Fibroblast of skin of back (primary cell): ENCODE results near the gene CIT.

Source experiments
- DNase-seq: peaks from one replicate; pipeline ENCODE4 v3.0.0-alpha.2; 2013

The CIT gene

DNA sequence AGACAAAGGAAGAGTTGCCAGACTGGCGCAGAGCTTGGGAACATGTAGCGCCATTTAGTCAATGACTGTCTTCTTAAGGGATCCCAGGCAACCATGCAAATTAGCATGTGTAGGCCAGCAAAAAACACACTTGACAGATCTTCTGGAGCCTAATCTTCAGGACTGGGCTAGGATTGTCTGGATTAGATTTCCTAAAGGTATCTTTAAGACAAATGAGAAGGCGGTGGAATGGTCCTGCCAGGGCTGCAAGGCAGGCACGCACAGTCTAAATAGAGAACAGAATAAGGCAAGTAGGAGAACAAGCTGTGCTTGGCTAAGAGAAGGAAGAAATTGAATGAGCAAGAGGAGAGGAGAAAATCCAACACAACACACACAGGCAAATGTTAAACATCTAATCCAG is 80.0 kb downstream of the CIT start:
- DNase-seq, result no peak

DNA sequence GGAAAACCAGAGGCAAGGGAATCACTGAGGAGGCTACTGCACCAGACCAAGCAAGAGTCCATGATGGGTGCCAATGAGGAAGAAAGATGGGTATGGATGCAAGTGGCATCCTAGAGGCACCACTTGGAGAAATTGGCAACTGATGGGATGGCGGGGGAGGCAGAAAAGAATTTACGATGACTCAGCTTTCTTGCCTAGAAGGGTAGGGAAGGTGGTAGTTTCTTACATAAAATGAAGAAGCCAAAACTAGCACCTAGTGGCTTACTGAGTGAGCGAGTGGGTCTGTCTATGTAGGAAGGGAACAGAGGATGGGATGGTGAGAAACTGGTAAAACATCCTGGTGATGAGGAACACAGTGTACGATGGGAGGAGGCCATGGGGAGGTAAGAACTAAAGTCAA is 80.8 kb downstream of the CIT start:
- no peak for DNase-seq

DNA sequence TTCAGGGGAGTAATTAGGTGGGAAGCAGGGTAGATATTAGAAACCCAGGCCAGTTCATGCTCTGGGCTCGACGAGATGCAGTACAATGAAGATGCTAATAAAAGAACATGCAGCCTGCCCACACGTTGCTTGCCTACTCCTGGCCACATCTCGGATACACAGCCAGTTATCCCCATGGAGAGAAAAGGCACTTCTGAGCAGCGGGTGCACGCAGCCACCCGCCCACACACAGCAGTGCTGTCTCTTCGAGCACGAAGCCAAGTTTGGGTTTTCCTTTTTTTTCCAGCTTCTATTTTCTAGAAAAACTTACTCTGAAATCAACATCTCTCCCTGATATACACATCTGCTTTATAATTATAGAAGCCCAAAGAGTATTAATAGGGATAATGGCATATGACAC is 85.7 kb downstream of the CIT start:
- DNase-seq, result no peak

DNA sequence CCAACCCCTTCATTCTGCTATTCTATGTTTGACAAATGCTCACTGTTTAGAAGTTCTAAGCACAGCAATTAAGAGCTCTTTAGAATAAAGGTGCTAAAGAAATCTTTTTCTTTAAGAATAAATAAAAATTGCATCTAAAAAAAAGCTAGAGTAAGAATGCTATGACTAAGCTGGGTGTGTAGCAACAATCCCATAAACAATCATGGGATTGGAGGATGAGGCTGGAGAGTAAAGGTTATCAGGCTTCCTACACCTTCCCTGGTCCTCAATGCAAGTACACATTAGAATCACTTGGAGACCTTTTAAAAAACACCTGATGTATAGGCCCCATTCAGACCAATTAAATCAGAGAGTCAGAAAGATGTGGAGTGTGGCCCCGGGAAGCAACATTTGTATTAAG is 88.3 kb downstream of the CIT start:
- DNase-seq, result no peak

DNA sequence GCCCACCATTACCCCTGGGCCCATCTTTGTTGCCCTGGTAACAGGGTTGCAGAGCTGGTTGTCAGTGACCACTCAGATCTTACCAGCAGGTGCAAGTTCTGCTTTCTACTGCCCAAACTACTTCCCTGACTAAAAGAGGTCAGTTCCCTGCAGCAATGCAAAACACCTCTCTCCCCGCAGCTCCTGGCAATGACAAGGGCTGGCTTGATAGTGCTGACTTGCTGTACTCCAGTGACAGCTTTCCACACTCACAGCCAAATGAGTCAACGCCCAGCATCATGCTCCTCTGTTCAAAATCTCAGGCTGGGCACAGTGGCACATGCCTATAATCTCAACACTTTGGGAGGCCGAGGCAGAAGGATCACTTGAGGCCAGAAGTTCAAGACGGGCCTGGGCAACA is 90.6 kb downstream of the CIT start:
- DNase-seq, result no peak

DNA sequence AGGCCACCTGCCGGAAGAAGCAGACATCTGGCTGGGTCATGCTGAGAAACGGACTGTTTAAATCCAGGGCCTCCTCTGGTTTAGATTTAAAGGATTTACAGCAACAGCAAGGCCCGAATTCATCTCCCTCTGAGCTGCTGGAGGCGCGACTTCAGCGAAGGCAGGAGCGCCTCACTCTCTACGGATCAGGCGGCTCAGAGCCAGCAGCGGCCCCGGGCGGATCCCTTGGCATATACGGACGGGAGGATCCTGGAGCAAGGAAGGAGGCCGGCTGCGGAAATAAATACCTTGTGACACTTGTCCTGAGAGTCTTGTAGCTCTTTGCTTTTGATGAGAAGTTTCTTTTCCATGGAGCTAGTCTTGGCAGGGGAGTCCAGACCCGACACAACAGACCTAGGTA is 92.4 kb downstream of the CIT start:
- no peak for DNase-seq

DNA sequence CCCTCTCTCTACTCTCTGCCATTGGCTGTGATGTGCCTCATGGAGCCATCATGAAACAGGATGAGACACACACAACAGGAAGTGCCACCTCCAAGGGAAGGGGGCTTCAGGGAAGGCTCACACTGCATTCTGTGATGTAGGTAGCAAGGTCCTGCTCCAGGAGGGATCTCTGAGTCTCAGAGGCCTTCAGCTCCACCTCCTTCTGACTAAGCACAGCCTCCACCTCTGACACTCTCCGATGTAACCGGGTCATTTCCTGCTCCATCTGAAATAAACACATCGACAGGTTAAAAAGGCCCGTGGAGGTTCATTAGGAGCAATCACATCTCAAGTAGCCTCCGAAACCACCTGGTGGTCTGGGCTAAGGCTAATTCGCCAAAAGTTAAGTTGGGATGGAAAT is 93.3 kb downstream of the CIT start:
- no peak for DNase-seq

DNA sequence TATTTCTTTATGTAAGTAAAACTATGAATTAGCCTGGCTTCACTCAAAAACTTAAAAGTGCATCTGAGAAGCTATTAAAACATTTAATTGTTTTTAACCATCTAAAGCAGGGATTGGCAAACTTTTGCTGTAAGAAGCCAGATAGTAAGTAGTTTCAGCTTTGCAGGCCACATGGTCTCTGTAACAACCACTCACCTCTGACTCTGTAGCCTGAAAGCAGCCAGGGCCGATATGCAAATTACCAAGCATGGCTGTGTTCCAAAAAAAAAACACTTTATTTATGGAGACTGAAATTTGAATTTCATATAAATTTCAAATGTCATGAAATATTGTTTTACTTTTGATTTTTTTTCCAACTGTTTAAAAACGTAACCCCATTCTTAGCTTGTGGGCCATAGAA is 95.3 kb downstream of the CIT start:
- no peak for DNase-seq

DNA sequence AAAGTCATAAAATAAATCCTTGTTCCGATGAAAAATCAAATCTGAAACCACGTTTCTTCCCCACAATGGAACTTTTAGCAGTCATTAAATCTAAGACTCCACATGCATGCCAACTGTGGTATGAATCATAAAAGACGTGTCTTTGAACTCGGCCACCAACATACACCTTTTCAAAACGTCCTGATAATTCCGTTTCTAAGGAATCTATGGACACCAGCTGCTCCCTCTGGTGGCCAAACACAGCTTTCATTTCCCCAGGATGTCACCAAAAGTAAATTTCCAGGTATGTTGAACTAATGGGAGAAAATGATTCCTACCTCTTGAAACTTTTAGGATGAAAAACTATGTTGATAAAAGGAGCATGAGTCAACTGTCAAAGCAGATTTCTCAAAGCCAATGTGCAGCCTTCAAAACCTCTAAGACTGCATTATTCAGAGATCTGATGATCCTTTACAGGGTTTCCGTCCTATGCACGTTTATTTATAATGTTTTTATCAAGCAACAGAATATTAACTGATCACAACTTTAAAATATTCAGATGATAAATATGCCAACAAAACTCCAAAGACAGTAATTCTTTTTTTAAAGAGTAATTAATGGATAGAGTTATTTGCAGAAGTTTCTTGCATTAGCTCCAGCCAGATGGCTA is 96.2 kb downstream of the CIT start:
- peak; percentile 20 for DNase-seq

DNA sequence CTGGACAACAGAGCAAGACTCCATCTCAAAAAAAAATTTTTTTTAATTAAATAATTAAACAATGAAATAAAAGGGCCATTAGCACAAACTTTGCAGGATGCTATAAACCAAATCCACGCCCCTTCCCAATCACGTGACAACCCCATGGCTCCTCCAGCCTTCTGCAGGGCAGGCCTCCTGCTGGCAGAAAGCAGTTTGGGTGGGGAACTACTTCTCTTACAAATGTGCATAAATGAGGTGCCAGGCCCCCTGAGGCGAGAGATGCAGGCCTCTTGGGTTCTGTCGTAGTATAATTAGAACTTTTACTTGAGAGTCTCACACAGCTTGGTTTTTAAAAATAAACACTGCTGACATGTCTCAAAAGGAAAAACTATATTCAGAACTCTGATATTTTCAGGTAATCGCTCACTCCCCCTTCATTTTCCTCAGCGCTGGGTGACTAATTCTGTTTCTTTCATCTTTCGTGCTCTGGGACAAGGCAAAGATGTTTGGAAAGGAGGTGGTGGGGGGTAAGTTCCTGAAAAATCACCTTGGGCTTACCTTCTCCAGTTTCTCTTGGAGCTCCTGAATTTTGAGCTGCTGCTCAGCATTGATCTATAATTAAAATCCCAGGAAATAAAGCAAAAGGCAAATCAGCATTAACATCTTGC is 101.7 kb downstream of the CIT start:
- no peak for DNase-seq

DNA sequence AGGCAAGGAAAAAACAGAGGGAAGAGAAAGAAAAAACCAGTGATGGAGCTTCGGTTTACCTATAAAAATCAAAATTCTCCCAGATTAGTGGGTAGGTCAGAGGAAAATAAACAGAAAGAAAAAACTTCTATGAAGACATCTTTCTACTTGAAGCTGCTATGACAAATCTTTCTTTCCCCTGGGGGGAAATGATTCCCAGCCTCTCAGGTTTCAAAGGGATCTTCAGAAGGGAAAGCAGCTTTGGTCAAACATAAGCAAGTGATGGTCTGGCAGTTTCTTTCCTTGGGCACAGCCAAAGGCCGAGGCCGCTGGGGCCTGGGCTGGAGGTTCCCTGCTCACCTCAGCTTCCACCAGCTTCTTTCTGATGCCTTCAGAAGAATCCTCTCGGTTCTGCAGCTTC is 104.7 kb downstream of the CIT start:
- peak; percentile 15 for DNase-seq

DNA sequence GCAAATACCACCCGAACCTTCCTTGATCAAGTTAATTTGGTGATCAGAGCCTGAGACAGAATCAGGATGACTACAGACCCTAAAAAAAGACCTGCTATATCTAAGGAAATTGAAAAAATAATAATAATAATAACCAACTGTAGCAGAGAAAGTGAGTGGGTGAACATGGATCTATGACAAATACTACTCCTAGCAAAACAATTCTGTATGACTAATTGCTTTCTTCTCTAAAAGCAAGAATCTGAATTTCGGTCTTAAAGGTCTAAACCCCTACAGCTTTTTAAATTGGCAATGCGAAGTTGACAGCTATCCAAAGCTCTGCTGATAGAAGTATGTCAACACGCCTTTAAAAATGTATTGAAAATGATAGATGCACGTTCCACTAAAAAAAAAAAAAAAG is 107.0 kb downstream of the CIT start:
- DNase-seq, result peak; percentile 5

DNA sequence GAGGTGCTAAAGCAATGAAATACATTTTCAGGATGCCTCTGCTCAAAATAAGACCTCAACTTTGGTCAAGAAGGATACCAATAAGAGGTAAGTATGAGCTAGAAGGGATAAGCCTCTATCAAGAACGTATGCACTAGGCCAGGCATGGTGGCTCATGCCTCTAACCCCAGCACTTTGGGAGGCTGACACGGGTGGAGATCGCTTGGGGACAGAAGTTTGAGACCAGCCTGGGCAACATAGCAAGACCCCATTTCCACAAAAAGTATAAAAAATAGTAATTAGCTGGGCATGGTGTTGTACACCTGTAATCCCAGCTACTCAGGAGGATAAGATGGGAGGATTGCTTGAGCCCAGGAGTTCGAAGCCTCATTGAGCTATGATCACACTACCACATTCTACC is 114.5 kb downstream of the CIT start:
- no peak for DNase-seq

DNA sequence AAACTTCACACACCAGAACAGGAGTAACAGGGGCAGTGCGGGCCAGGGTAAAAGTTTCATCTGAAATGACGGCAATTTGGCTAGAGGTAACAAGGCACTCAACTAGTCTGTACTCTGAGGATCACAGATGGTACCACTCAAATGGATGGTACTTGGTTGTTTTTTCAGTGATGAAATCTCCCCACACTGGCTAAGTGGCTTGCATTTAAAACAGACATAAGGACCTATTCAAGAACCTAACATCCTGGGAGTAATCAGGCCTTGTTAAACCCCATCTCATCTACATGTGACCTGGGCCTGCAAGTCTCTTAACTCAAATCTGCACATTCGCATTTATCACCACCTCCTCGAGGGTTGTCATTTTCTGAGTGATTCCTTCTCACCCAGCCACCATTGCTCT is 118.4 kb downstream of the CIT start:
- no peak for DNase-seq

DNA sequence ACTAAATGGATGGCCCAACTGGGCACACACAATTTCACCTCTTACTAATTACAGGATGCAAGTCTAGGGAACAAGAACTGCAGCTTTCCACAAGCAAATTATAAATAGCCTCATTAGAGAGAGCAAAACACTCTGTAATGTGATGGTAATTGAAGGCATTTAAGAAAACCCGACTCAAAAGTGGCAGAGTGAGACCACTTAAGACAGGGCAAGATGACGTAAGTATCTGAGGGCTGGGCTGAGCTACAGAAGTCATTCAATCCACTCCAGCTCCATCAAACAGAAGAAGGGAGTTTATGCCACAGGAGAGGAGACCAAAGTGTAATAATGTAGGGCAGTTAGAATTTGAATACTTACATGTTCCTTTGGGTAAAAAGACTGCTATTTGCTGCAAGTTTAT is 118.9 kb downstream of the CIT start:
- DNase-seq, result no peak

DNA sequence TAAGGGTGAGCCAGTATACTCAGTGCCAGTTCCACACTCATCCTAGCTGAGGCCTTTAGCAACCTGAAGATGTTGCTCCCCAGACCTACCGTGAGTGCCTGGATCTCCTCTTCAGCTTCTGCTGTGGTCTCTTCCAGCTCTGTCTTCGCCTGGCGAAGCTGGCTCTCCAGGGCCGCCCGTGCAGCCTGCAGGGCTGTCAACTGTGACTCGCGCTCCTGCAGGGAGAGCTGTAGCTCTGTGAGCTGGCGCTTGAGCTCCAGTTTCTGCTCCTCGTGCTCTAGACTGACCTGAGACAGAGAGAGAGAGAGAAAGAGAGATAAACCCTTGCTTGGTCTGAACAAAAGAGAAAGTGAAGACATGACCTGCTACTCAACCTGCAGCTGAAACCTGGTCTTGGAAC is 125.2 kb downstream of the CIT start:
- DNase-seq, result no peak

DNA sequence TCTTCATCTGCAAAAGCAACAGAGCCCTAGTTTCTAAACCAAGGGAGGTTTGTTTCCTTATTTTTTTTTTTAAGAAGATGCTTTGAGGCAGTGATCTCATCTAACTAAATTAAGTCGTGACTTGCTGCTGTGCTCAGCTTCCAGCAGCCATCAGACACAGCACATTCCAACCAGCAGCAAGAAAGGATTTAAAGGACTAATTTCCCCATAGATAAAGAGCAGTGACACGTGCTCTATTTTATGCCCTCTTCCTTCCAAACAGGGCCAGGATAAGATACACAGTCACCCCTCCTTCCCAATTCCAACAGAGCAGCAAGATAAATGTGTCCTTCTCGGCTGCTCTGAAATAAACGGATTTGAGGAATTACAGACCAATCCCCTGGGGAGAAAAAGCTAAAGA is 127.5 kb downstream of the CIT start:
- DNase-seq, result peak; percentile 16

DNA sequence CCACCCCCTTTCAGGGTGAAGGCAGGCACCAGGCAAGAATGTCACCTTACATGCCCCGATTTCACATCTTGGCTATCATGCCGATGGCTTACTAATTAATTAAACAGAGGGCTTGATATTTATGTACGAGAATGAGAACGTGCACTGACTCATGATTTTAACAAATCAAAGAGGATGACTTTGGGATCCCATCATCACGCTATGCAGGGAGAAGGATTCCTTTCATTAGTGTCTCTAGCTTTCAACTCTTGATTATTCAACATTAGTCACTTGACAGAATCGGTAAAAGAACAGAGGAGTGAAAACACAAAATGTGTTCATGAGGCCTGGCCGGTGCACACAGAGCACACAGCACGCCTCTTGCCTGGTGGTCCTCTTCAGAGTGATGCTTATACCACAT is 128.6 kb downstream of the CIT start:
- peak; percentile 26 for DNase-seq

DNA sequence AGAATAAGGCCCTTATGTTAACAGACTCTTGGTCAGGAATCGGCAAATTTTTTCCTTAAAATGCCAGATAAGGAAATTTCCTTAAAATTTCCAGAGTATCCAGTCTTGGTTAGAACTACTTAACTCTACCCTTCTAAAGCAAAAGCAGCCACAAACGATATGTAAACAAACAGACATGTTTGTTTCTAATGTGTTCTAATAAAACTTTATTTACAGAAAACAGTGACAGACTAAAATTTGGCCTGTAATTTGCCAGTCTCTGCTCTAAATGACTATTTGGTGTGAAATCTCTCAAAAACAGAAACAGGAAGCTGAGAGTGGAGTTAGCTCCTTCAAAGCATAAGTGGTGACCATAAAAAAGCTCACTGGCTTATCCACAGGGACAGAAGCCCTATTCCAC is 131.0 kb downstream of the CIT start:
- no peak for DNase-seq

DNA sequence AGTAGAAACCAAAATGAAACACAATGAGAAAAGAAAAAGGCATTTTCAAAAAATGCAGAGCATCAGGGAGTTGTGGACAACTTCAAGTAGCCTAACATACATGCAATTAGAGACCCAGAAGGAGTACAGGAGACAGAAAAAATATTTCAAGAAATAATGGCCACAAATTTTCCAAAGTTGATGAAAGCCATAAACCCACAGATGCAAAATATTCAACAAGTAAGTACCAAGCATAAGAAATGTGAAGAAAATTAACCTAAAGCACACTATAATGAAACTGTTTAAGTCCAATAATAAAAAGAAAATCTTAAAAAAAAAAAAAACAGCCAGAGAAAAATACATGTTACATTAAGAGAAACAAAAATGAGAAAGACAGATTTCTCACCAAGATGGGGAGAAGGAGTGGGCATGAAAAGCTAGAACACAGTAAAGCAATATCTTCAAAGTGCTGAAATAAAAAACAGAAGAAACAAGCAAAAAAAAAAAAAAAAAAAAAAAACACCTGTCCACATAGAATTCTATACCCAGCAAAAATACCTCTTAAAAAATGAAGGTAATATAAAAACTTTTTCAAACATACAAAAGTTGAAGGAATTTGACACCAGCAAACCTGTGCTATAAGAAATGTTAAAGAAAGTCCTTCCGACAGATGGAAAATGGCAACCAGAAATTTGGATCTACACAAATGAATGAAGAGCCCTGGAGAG is 132.1 kb downstream of the CIT start:
- no peak for DNase-seq

DNA sequence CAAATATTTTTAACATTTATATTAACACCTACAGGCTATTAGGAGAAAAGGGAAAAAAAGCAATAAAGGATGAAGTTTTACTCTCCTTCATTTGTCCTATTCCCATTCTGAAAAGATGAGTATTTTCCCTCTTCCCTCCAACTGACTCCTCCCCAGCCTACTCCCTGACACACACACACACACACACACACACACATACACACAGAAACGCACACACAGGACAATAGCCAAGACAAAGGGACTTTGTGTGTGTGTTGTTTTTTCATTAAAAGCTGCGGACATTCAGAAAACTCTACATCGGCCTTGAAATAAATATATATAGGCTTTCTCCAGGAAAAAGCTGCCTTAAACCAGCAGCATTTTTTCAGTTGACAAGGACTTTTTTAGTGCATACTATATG is 134.4 kb downstream of the CIT start:
- DNase-seq, result no peak

DNA sequence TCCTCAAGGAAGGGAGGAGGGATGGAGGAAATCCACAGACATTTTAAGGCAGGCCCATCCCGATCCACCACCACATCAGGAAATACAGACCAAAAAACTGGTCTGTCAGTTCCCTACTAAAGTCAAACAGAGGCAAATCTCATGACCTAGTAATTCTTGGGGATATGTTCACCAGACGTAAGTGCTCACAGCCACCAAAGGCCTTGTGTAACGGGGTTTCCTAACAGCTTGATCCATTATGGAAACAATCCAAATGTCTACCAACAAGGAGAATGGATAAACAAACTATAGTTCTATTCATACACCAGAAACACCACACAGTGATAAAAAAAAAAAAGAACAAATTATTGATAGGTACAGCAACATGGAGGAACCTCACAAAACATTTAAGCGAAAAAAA is 136.3 kb downstream of the CIT start:
- DNase-seq, result no peak

DNA sequence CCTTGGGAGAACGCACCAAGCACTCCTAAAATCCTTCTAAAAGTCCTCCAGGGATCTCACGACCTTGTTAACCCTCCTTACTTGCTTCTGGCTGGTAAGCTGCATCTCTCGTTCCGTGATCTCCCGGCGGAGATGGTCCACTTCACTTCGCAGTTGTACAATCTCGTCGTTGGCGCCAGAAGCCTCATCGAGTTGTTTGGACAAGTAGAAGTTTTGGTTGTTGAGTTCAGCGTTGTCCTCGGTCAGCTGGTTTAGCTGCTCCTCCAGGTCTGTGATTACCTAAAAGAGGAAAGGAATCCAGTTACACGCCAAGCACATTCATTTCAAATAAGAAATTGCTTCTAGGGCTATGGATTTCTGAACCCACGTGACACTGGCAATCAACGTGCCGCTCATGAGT is 142.0 kb downstream of the CIT start:
- no peak for DNase-seq

DNA sequence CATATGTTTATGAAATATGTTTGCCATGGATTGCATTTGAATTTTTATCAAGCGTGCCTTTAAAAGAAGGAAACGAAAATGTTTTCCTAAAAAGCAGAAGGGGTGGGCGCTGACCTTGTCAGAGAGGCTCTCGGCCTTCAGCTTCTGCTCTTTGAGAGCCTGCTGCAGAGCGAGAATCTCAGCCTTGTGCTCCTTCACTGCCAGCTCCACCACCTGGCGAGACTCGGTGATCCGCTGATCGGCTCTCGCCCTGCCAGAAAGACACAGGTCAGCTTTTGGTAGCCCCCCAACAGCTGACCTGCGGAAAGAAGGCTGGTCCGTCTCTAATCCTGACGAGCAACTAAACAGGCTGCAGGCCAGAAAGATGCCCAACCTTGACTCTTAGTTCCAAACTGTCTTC is 146.7 kb downstream of the CIT start:
- no peak for DNase-seq
